ENCODE data around the gene FHAD1. TPM values are rescaled to one million over a fixed set of nuclear protein-coding genes. Genes with fewer than 3 reads are reported as not detected.

FHAD1 gene
- total RNA-seq, 4 donors from 2014 or later: 0.95 to 1.7 TPM; not detected in 2

- H3K27me3 ChIP-seq: no peaks in the 10 kb centered on the region
- no peaks in the 10 kb centered on the region for H3K9me3 ChIP-seq
- no peaks in the 10 kb centered on the region for H3K36me3 ChIP-seq
- no peaks in the 10 kb centered on the region for H3K4me1 ChIP-seq
- DNase-seq: no peak
- H3K27ac ChIP-seq: no peak overlapping the region
- no peak overlapping the region for H3K4me3 ChIP-seq
- no peak for TF ChIP-seq POLR2A (IDR thresholded peaks at IDR 0.05)
- no peak for TF ChIP-seq CTCF (IDR thresholded peaks at IDR 0.05)
These were observed 146.6 kb downstream of the FHAD1 start for GRCh38 chr1:15393475-15394257.

DNA sequence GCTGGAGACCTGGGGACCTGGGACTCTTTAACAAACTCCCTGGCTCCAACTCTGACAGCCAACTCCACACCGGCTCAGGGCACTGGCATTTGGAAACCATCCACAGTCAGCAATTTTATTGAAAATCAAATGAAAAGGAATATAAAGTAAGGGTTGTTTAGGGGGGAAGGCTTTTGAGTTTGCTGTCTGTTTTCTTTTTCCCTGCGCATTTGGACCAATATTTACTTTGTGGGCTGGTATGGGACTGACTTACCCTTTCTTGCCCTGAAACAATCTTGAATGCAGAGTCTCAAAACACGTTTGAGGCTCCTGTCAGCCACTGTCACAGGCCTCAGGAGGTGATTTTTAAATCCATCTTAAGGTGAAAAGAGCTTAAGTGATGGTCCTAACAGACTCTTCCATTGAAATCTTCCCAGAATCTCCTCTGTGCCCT lies 147.3 kb downstream of the FHAD1 start:
- H3K27ac ChIP-seq: no peak overlapping the region
- no peak for DNase-seq
- no peak overlapping the region for H3K4me3 ChIP-seq
- no peaks in the 10 kb centered on the region for H3K9me3 ChIP-seq
- no peaks in the 10 kb centered on the region for H3K4me1 ChIP-seq
- no peaks in the 10 kb centered on the region for H3K27me3 ChIP-seq
- TF ChIP-seq CTCF (IDR thresholded peaks at IDR 0.05): no peak
- no peaks in the 10 kb centered on the region for H3K36me3 ChIP-seq

GRCh38 chr1:15397236-15397635 lies 150.2 kb downstream of the FHAD1 start:
- Histone ChIP-seq H3K4me1 (no peaks in the 10 kb centered on the region), H3K27ac (no peak overlapping the region)
- DNase-seq: no peak

DNA sequence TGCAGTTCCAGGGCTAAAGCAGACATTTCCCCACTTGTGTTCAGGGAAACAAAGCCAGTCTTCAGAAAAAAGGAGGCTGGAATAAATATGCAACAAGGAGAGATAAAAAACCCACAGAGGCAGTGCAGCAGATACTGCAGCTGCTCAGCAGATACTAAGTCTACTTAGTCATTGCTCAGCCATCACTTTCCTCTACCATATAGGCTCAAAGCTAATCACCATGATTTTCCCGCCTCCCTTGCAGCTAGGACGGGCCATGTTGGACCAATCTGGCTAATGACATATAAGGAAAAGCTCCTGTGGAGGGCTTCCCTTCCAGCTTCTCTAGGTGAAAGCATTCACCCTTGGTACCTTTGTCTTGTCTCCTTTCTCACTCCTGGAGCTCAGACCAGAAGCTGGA lies 152.7 kb downstream of the FHAD1 start:
- no peak overlapping the region for H3K27ac ChIP-seq
- H3K36me3 ChIP-seq: no peaks in the 10 kb centered on the region
- DNase-seq: no peak
- H3K9me3 ChIP-seq: peaks cover 0 to 4% (median 0%) of the 10 kb centered on the region in 4 donors
- no peaks in the 10 kb centered on the region for H3K4me1 ChIP-seq
- no peak for TF ChIP-seq POLR2A (IDR thresholded peaks at IDR 0.05)
- no peak for TF ChIP-seq CTCF (IDR thresholded peaks at IDR 0.05)
- no peak overlapping the region for H3K4me3 ChIP-seq
- H3K27me3 ChIP-seq: no peaks in the 10 kb centered on the region

More at GRCh38 chr1:15397236-15397635, 150.2 kb downstream of the FHAD1 start:
- Histone ChIP-seq H3K9me3 (peaks cover 0 to 4% (median 0%) of the 10 kb centered on the region in 4 donors), H3K27me3 (no peaks in the 10 kb centered on the region), H3K4me3 (no peak overlapping the region), H3K36me3 (no peaks in the 10 kb centered on the region)
- TF ChIP-seq CTCF (IDR thresholded peaks at IDR 0.05) (no peak), POLR2A (IDR thresholded peaks at IDR 0.05) (no peak)

GRCh38 chr1:15400627-15401026 lies 153.6 kb downstream of the FHAD1 start:
- no peak overlapping the region for H3K27ac ChIP-seq
- no peak overlapping the region for H3K4me3 ChIP-seq
- DNase-seq: no peak

More at GRCh38 chr1:15400627-15401026, 153.6 kb downstream of the FHAD1 start:
- no peaks in the 10 kb centered on the region for H3K36me3 ChIP-seq
- peaks cover 0 to 4% (median 0%) of the 10 kb centered on the region in 4 donors for H3K9me3 ChIP-seq
- H3K27me3 ChIP-seq: no peaks in the 10 kb centered on the region
- no peak for TF ChIP-seq CTCF (IDR thresholded peaks at IDR 0.05)
- no peaks in the 10 kb centered on the region for H3K4me1 ChIP-seq

All from Peyer's patch (tissue), 4 donors.